ENCODE data around the gene KIFC1. TPM values are rescaled to one million over a fixed set of nuclear protein-coding genes. Genes with fewer than 3 reads are reported as not detected.
A peak's percentile ranks its signal among the peaks of the same experiment; 100 is the strongest.

Gene KIFC1
- total RNA-seq, 1 experiment from 2014 or later, result 81.8 TPM

DNA sequence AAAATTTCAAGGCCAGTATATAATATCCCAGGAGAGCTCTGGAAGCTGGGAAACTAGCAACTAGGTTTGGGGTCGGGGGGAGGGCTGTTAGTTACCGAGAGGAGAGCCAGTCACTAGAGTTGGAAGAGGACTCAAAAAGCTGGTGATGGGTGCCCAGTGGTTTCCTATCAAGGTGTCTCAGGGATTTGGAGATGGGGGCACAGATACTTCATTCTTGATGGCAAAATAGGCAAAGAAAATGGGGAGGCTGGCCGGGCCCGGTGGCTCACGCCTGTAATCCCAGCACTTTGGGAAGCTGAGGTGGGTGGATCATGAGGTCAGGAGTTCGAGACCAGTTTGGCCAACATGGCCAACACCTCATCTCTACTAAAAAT is 20.0 kb downstream of the KIFC1 start:
- intact Hi-C loops (cut with micrococcal nuclease; ENCODE audit: unreplicated experiment), result no loop called here
- ChIA-PET POLR2A (no interaction called here), CTCF (interaction anchor here (0.6 to 0.9 kb wide), 3 partner anchors 14 to 734 kb away, joined by 4 to 7 read pairs (median 5); no protein-coding TSS in a partner anchor)
- peaks cover 9% of the 10 kb centered on the region for H3K36me3 ChIP-seq (ENCODE audit: control insufficient read depth, insufficient read depth, low read length)
- peak overlapping the region; percentile 67 to 83 for H3K4me3 ChIP-seq (ENCODE audit: low read depth in 2 of 2, low read length in 2 of 2)
- H3K4me1 ChIP-seq (ENCODE audit: control insufficient read depth, insufficient read depth, low read length), result peaks cover 36% of the 10 kb centered on the region
- H3K9me3 ChIP-seq (ENCODE audit: control insufficient read depth, insufficient read depth, low read depth, low read length), result no peaks in the 10 kb centered on the region
- in situ Hi-C loops (cut with HindIII; ENCODE audit: low pct_unique_long_range_greater_than_20kb, low sequenced_read_pairs), result no loop called here
- H3K27me3 ChIP-seq (ENCODE audit: control insufficient read depth, insufficient read depth, low read length), result no peaks in the 10 kb centered on the region
- H3K27ac ChIP-seq (ENCODE audit: low read length), result peak overlapping the region; percentile 67
- DNase-seq (ENCODE audit: low read depth, low spot score) (no peak), ATAC-seq (no peak)
- BruUV-seq (replicated peaks), result no TSS peak
- TF ChIP-seq SIN3A (IDR thresholded peaks at IDR 0.05; ENCODE audit: borderline replicate concordance, insufficient read depth, low read depth, low read length) (no peak), POLR2AphosphoS5 (IDR thresholded peaks at IDR 0.05; ENCODE audit: low read depth, low read length) (no peak), TCF7L2 (IDR thresholded peaks at IDR 0.05; ENCODE audit: low read depth, low read length) (no peak)
- TF ChIP-seq, protein P1, sequence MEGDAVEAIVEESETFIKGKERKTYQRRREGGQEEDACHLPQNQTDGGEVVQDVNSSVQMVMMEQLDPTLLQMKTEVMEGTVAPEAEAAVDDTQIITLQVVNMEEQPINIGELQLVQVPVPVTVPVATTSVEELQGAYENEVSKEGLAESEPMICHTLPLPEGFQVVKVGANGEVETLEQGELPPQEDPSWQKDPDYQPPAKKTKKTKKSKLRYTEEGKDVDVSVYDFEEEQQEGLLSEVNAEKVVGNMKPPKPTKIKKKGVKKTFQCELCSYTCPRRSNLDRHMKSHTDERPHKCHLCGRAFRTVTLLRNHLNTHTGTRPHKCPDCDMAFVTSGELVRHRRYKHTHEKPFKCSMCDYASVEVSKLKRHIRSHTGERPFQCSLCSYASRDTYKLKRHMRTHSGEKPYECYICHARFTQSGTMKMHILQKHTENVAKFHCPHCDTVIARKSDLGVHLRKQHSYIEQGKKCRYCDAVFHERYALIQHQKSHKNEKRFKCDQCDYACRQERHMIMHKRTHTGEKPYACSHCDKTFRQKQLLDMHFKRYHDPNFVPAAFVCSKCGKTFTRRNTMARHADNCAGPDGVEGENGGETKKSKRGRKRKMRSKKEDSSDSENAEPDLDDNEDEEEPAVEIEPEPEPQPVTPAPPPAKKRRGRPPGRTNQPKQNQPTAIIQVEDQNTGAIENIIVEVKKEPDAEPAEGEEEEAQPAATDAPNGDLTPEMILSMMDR (IDR thresholded peaks at IDR 0.05), result no peak
- TF ChIP-seq, protein P2, sequence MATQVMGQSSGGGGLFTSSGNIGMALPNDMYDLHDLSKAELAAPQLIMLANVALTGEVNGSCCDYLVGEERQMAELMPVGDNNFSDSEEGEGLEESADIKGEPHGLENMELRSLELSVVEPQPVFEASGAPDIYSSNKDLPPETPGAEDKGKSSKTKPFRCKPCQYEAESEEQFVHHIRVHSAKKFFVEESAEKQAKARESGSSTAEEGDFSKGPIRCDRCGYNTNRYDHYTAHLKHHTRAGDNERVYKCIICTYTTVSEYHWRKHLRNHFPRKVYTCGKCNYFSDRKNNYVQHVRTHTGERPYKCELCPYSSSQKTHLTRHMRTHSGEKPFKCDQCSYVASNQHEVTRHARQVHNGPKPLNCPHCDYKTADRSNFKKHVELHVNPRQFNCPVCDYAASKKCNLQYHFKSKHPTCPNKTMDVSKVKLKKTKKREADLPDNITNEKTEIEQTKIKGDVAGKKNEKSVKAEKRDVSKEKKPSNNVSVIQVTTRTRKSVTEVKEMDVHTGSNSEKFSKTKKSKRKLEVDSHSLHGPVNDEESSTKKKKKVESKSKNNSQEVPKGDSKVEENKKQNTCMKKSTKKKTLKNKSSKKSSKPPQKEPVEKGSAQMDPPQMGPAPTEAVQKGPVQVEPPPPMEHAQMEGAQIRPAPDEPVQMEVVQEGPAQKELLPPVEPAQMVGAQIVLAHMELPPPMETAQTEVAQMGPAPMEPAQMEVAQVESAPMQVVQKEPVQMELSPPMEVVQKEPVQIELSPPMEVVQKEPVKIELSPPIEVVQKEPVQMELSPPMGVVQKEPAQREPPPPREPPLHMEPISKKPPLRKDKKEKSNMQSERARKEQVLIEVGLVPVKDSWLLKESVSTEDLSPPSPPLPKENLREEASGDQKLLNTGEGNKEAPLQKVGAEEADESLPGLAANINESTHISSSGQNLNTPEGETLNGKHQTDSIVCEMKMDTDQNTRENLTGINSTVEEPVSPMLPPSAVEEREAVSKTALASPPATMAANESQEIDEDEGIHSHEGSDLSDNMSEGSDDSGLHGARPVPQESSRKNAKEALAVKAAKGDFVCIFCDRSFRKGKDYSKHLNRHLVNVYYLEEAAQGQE (IDR thresholded peaks at IDR 0.05; ENCODE audit: insufficient read depth in 1 of 2, low read depth in 2 of 2, low read length in 1 of 2), result no peak

DNA sequence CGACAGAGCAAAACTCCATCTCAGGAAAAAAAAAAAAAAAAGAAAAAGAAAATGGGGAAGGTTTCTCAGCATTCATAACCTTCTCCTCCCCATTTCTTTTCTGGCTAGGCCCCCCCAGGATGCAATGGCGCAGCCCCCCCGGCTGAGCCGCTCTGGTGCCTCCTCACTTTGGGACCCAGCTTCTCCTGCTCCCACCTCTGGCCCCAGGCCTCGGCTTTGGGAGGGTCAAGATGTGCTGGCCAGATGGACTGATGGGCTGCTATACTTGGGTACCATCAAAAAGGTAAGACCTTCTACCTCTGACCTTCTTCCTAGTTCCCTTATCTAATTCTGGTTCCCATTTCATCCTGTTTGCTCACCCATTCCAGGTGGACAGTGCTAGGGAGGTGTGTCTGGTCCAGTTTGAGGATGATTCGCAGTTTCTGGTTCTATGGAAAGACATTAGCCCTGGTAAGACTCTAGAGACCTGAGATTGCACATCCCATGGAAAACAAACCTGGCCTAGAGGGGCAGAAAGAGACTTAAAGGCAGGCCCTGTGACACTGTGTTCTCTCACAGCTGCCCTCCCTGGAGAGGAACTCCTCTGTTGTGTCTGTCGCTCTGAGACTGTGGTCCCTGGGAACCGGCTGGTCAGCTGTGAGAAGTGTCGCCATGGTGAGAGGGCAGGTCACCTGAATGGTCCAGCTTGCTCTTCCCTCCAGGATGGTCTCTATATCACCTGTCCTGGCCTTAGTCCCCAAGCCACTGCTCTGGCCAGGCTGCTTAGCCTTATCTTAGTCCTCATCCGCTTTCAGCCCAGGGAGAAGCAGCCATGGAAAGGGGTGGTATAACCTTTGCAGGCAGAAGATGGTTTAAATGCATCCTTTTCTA is 20.8 kb downstream of the KIFC1 start:
- ChIA-PET POLR2A (no interaction called here), CTCF (interaction anchor here (0.6 to 0.9 kb wide), 2 partner anchors 14 to 164 kb away, joined by 5 to 7 read pairs; no protein-coding TSS in a partner anchor)
- intact Hi-C loops (cut with micrococcal nuclease; ENCODE audit: unreplicated experiment) (no loop called here), in situ Hi-C loops (cut with HindIII; ENCODE audit: low pct_unique_long_range_greater_than_20kb, low sequenced_read_pairs) (no loop called here)
- Histone ChIP-seq H3K27ac (ENCODE audit: low read length) (0 out of 2 replicates have a peak overlapping the region, but pooled peaks have one; percentile 37), H3K27me3 (ENCODE audit: control insufficient read depth, insufficient read depth, low read length) (no peaks in the 10 kb centered on the region), H3K9me3 (ENCODE audit: control insufficient read depth, insufficient read depth, low read depth, low read length) (no peaks in the 10 kb centered on the region), H3K4me3 (ENCODE audit: low read depth in 2 of 2, low read length in 2 of 2) (peak overlapping the region in 1 of 2 experiments; percentile 83; a peak in 2 of 4 replicates), H3K4me1 (ENCODE audit: control insufficient read depth, insufficient read depth, low read length) (peaks cover 38% of the 10 kb centered on the region), H3K36me3 (ENCODE audit: control insufficient read depth, insufficient read depth, low read length) (peaks cover 8% of the 10 kb centered on the region)
- ATAC-seq (no peak), DNase-seq (ENCODE audit: low read depth, low spot score) (no peak)
- TSS peak; percentile 41 for BruUV-seq (replicated peaks)
- TF ChIP-seq SIN3A (IDR thresholded peaks at IDR 0.05; ENCODE audit: borderline replicate concordance, insufficient read depth, low read depth, low read length), result no peak
- TF ChIP-seq, protein P1 (IDR thresholded peaks at IDR 0.05), result no peak
- no peak for TF ChIP-seq TCF7L2 (IDR thresholded peaks at IDR 0.05; ENCODE audit: low read depth, low read length)
